ENCODE measurements around the gene RAB11A.

- TF ChIP-seq EP300 (IDR thresholded peaks at IDR 0.05) (no peak), CTCF (IDR thresholded peaks at IDR 0.05) (no peak)
These were observed 38.4 kb downstream of the RAB11A start for GRCh38 chr15:65907661-65908060.
